ENCODE results near the gene SLC26A6. TPM values are rescaled to one million over a fixed set of nuclear protein-coding genes. Genes with fewer than 3 reads are reported as not detected.

Gene SLC26A6
- total and polyA plus RNA-seq, 11 donors: 6.7 to 14.6 (median 9.9) TPM

DNA sequence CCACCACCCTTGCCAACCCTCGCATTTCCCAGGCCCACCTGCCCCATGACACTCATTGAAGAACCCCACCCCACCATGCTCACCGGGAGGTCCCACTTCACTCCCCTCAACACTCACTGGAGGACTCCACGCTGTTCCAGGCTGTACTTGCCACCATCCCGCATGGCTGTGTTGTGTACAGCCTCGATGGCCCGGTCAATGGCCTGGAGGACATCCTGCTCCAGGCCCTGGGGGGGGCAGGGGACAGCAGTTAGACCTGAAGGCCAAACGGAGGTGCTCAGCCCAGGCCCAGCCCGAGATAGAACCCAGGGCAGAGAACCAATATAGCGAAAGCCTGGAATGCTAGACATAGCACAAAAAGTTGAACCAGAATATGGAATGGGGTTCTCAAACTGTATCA lies 47.5 kb upstream of the SLC26A6 start:
- intact Hi-C loops (cut with DNase I): loop anchor here in 2 of 10 donors (5.0 to 10.0 kb wide), 2 partner anchors 125 to 208 kb away; partner anchors contain the start of gene PFKFB4 (in 1 of the 2)
- H3K27me3 ChIP-seq: no peaks in the 10 kb centered on the region
- DNase-seq (no peak), ATAC-seq (no peak)
- TF ChIP-seq, protein P1, sequence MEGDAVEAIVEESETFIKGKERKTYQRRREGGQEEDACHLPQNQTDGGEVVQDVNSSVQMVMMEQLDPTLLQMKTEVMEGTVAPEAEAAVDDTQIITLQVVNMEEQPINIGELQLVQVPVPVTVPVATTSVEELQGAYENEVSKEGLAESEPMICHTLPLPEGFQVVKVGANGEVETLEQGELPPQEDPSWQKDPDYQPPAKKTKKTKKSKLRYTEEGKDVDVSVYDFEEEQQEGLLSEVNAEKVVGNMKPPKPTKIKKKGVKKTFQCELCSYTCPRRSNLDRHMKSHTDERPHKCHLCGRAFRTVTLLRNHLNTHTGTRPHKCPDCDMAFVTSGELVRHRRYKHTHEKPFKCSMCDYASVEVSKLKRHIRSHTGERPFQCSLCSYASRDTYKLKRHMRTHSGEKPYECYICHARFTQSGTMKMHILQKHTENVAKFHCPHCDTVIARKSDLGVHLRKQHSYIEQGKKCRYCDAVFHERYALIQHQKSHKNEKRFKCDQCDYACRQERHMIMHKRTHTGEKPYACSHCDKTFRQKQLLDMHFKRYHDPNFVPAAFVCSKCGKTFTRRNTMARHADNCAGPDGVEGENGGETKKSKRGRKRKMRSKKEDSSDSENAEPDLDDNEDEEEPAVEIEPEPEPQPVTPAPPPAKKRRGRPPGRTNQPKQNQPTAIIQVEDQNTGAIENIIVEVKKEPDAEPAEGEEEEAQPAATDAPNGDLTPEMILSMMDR (IDR thresholded peaks at IDR 0.05): no peak
- TF ChIP-seq POLR2A (IDR thresholded peaks at IDR 0.05): no peak
- H3K4me3 ChIP-seq: peak overlapping the region in 1 of 12 donors; percentile 87
- peak overlapping the region in 4 of 12 donors; percentile 52 to 92 (median 87) for H3K27ac ChIP-seq
- 84 to 95% (median 91%) methylated on average over 4 to 9 of the region's 9 CpGs for WGBS, 4 donors
- H3K4me1 ChIP-seq: peaks cover 8 to 45% (median 34%) of the 10 kb centered on the region in 12 donors
- peaks cover 0 to 59% (median 55%) of the 10 kb centered on the region in 9 donors for H3K36me3 ChIP-seq
- no peaks in the 10 kb centered on the region for H3K9me3 ChIP-seq

DNA sequence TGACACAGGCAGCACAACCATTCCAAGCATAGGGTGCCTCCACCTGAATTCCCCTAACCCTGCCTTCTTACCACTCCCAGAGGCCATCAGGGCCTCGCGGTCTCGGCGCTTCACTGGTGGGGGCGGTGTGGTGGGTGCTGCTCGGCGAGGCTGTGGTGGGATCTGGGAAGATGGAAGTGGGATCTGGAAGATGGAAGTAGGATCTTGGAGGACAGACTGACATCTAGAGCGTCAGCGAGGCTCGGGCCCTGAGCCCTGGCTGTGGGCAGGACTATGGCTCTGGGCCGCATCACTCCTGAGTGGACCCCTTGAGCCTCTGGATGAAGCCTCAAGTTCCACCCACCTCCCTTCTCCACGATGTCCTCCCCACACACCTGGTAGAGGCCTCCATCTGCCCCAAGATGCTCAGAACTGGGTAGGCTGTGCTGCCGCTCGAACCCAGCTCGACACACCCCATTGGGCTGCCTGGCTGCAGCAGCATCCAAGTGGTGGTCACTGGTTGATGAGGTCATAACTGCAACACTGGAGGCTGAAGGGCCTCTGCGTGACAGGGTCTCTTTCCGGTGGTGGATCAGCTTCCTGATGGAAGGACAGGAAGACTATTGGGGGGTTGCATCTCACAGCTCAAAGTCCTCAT lies 46.8 kb upstream of the SLC26A6 start:
- TF ChIP-seq POLR2A (IDR thresholded peaks at IDR 0.05): no peak
- TF ChIP-seq, protein P1 (IDR thresholded peaks at IDR 0.05): no peak
- Histone ChIP-seq H3K27me3 (no peaks in the 10 kb centered on the region), H3K27ac (no peak overlapping the region), H3K4me3 (no peak overlapping the region), H3K36me3 (peaks cover 0 to 58% (median 54%) of the 10 kb centered on the region in 9 donors), H3K4me1 (peaks cover 8 to 39% (median 30%) of the 10 kb centered on the region in 12 donors), H3K9me3 (no peaks in the 10 kb centered on the region)
- intact Hi-C loops (cut with DNase I): loop anchor here in 2 of 10 donors (5.0 to 10.0 kb wide), 2 partner anchors 125 to 207 kb away; partner anchors contain the start of gene PFKFB4 (in 1 of the 2)
- ATAC-seq (no peak), DNase-seq (no peak)
- WGBS, 4 donors: 94 to 97% (median 96%) methylated on average over 14 to 17 of the region's 17 CpGs

DNA sequence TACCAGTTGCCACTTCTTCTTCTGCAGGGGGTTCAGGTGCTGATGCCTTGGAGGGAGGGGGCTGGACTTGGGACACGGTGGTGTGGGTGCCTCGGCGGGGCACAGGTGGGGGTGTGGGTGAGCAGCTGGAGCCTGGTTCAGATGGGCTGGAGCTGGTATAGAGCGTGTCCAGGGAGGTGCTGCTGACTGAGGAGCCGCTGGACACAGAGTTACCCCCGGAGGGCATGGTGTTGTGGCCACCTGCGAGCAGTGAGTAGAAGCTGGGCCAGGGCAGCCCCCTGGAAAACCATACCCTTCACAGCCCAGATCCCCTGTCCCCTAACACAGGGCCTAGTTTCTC lies 46.2 kb upstream of the SLC26A6 start:
- ATAC-seq: no peak
- intact Hi-C loops (cut with DNase I): loop anchor here in 2 of 10 donors (5.0 to 10.0 kb wide), 2 partner anchors 124 to 207 kb away; partner anchors contain the start of gene PFKFB4 (in 1 of the 2)
- Histone ChIP-seq H3K9me3 (no peaks in the 10 kb centered on the region), H3K36me3 (peaks cover 0 to 63% (median 58%) of the 10 kb centered on the region in 9 donors), H3K27ac (no peak overlapping the region), H3K4me3 (no peak overlapping the region), H3K4me1 (peaks cover 5 to 34% (median 24%) of the 10 kb centered on the region in 12 donors), H3K27me3 (no peaks in the 10 kb centered on the region)
- 92 to 96% (median 95%) methylated on average over 5 to 7 of the region's 7 CpGs for WGBS, 4 donors
- TF ChIP-seq POLR2A (IDR thresholded peaks at IDR 0.05): no peak
- TF ChIP-seq, protein P1 (IDR thresholded peaks at IDR 0.05): no peak
- DNase-seq: no peak

DNA sequence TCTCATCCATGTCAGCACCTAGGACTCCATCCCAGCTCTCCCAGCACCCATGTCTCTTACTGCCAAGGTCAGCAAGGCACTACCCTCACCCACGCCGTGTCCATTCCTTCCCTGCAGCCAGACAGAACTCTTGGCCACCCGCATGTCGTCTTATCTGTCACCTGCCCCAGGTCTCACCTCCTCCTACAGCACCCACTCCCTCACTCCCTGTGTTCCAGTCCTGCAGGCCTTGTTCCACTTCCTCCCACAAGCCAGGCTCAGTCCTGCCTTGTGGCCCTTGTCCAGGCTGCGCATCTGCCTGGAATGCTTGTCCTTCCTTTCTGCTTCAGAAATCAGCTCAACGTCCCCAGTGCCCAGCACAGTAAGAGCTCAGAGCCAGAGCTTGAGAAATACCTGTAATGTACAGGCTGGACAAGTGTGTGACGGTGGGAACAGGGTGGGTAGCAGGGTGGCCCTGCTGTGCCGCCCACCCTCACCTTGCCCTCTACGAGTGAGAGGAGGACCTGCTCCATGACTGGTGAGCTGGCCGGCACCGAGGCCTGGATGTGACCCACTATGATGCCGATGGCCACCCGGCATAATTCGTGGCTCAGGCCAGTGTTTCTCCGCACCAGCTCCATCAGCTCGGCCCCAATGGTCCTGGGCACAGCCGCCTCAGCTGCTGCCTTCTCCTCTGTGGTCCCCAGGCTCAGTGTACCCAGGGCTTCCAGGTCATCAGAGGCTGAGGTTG lies 45.7 kb upstream of the SLC26A6 start:
- H3K27ac ChIP-seq: no peak overlapping the region
- H3K4me3 ChIP-seq: no peak overlapping the region
- H3K9me3 ChIP-seq: no peaks in the 10 kb centered on the region
- peaks cover 0 to 69% (median 64%) of the 10 kb centered on the region in 9 donors for H3K36me3 ChIP-seq
- no peaks in the 10 kb centered on the region for H3K27me3 ChIP-seq
- 91 to 95% (median 93%) methylated on average over 14 to 17 of the region's 17 CpGs for WGBS, 4 donors
- TF ChIP-seq, protein P1 (IDR thresholded peaks at IDR 0.05): no peak
- no peak for DNase-seq
- peaks cover under 1 to 29% (median 19%) of the 10 kb centered on the region in 12 donors for H3K4me1 ChIP-seq
- ATAC-seq: no peak
- intact Hi-C loops (cut with DNase I): loop anchor here in 2 of 10 donors (5.0 to 10.0 kb wide), 2 partner anchors 124 to 206 kb away; partner anchors contain the start of gene PFKFB4 (in 1 of the 2)
